B cell (primary cell): ENCODE results near the gene KCNJ13. TPM values are rescaled to one million over a fixed set of nuclear protein-coding genes. Genes with fewer than 3 reads are reported as not detected.

ENCODE experiments used
- ATAC-seq: fragments of 200-7000 bp; cut with Tn5 transposase; one replicate; pipeline ENCODE4 v1.10.0; 2021; ENCODE audit warnings: low read depth, mild to moderate bottlenecking, moderate number of reproducible peaks, moderate library complexity
- CTCF ChIA-PET: fragments of 350-600 bp; sonication (Branson Sonifier 250); formaldehyde crosslinking; loops from one replicate; lab custom pipeline; 2021; ENCODE audit warnings: antibody characterized with exemption, inconsistent platforms; lab: Charles Lee
- POLR2A ChIA-PET: fragments of 350-600 bp; sonication (Branson Sonifier 250); formaldehyde crosslinking; loops from one replicate; lab custom pipeline; 2021; ENCODE audit warnings: antibody characterized with exemption; lab: Charles Lee
- DNase-seq: peaks from one replicate; pipeline ENCODE4 v3.0.0; 2013
- H2AFZ ChIP-seq: 2 replicates; pipeline ENCODE4 v1.6.1; 2012; ENCODE audit warnings: mild to moderate bottlenecking, low read depth, low read length; ENCODE audit not compliant: insufficient read depth, poor library complexity, severe bottlenecking
- H3K27ac ChIP-seq, 2 donors: 1 replicate in 1 of 2; 2 replicates in 1 of 2; pipeline ENCODE4 v1.5.1; 2012 to 2013; ENCODE audit warnings: low read length in 2 of 2, mild to moderate bottlenecking in 2 of 2, moderate library complexity in 1 of 2
- H3K27me3 ChIP-seq, 4 experiments: fragments of 200-600 bp in 1 of 4; sonication (generic) in 1 of 4; replicated peaks in 1 of 4; 1 replicate in 2 of 4; 2 replicates in 2 of 4; pipeline versions ENCODE4 v1.6.1 to v1.7.0; 2013 to 2016; ENCODE audit warnings: low read length in 3 of 4, mild to moderate bottlenecking in 2 of 4, mixed read lengths in 1 of 4, moderate library complexity in 1 of 4; ENCODE audit not compliant: insufficient read depth in 4 of 4, control insufficient read depth in 3 of 4; ENCODE audit errors: control extremely low read depth in 1 of 4
- H3K36me3 ChIP-seq, 2 experiments: replicated peaks in 1 of 2; 1 replicate in 1 of 2; 2 replicates in 1 of 2; pipeline versions ENCODE4 v1.6.1 to v1.7.1; 2013; ENCODE audit warnings: low read length in 1 of 2; ENCODE audit not compliant: insufficient read depth in 2 of 2, control insufficient read depth in 1 of 2; ENCODE audit errors: control extremely low read depth in 1 of 2, extremely low read depth in 1 of 2
- H3K4me1 ChIP-seq, 2 donors: fragments of 200-600 bp in 1 of 2; sonication (generic) in 1 of 2; 1 replicate in 1 of 2; 2 replicates in 1 of 2; pipeline versions ENCODE4 v1.5.1 to v1.6.1; 2013 to 2017; ENCODE audit warnings: low read length in 2 of 2; ENCODE audit not compliant: control insufficient read depth in 2 of 2, insufficient read depth in 2 of 2
- H3K4me2 ChIP-seq: replicated peaks from 2 replicates; pipeline ENCODE3; 2012; ENCODE audit warnings: mild to moderate bottlenecking, low read depth, low read length; ENCODE audit not compliant: poor library complexity, severe bottlenecking
- H3K4me3 ChIP-seq, 5 experiments: fragments of 200-600 bp in 1 of 5; sonication (generic) in 1 of 5; 1 replicate in 3 of 5; 2 replicates in 2 of 5; pipeline versions ENCODE4 v1.5.1 to v1.7.0; 2011 to 2016; ENCODE audit warnings: low read length in 4 of 5, mild to moderate bottlenecking in 4 of 5, low read depth in 2 of 5, control low read depth in 1 of 5, moderate library complexity in 1 of 5; ENCODE audit not compliant: insufficient read depth in 1 of 5; ENCODE audit errors: control extremely low read depth in 1 of 5, extremely low read depth in 1 of 5
- H3K79me2 ChIP-seq: fragments of 200-600 bp; sonication (generic); one replicate; pipeline ENCODE4 v1.6.0; 2016; ENCODE audit warnings: low read length; ENCODE audit not compliant: control insufficient read depth, insufficient read depth
- H3K9ac ChIP-seq: fragments of 200-600 bp; sonication (generic); 2 replicates; pipeline ENCODE4 v1.6.1; 2017; ENCODE audit warnings: mild to moderate bottlenecking, low read length, moderate library complexity
- H3K9me3 ChIP-seq, 3 donors: one replicate each; pipeline versions ENCODE4 v1.6.1 to v1.7.1; 2013; ENCODE audit warnings: low read length in 2 of 3; ENCODE audit not compliant: control insufficient read depth in 2 of 3, insufficient read depth in 1 of 3; ENCODE audit errors: control extremely low read depth in 1 of 3
- H4K20me1 ChIP-seq: 2 replicates; pipeline ENCODE4 v1.6.0; 2012; ENCODE audit warnings: mild to moderate bottlenecking, low read length; ENCODE audit not compliant: insufficient read depth, control insufficient read depth, poor library complexity, severe bottlenecking
- H3K27ac Mint-ChIP-seq: one replicate; pipeline ENCODE4 v1.8.0; 2021; ENCODE audit warnings: mixed read lengths
- H3K27me3 Mint-ChIP-seq: one replicate; pipeline ENCODE4 v1.8.0; 2021; ENCODE audit warnings: mixed read lengths
- H3K4me1 Mint-ChIP-seq: one replicate; pipeline ENCODE4 v1.8.0; 2021; ENCODE audit warnings: mixed read lengths
- H3K4me3 Mint-ChIP-seq: one replicate; pipeline ENCODE4 v1.8.0; 2021; ENCODE audit warnings: mixed read lengths
- H3K9me3 Mint-ChIP-seq: one replicate; pipeline ENCODE4 v1.8.0; 2022; ENCODE audit warnings: mixed read lengths; ENCODE audit not compliant: insufficient read depth
- CTCF ChIP-seq: fragments of 200-600 bp; IDR thresholded peaks from one replicate; pipeline ENCODE4 v1.8.0; 2022; ENCODE audit warnings: antibody characterized with exemption, mild to moderate bottlenecking
- EZH2 ChIP-seq: IDR thresholded peaks from 2 replicates; pipeline ENCODE4 v1.6.1; 2012; ENCODE audit warnings: borderline replicate concordance, low read depth, mild to moderate bottlenecking, moderate library complexity, low read length; ENCODE audit not compliant: insufficient read depth, poor library complexity, severe bottlenecking
- WGBS: methylation state at CpG from one replicate; pipeline ENCODE4 v1.1.5; 2013; ENCODE audit warnings: missing lambda C conversion rate; ENCODE audit not compliant: insufficient coverage; 5-methylcytosine and 5-hydroxymethylcytosine counted together
- intact Hi-C: fragments of 100-400 bp; cut with micrococcal nuclease; formaldehyde crosslinking; loops from one replicate; pipeline ENCODE4 v1.10.0; 2022
- polyA plus RNA-seq: library from polyadenylated mRNA; depleted of rRNA; stranded (reverse); fragments of >200 nt; gene quantifications from 2 replicates; pipeline ENCODE4 v1.2.3, GENCODE V29; 2012
- total RNA-seq, 2 donors: library from RNA; stranded (reverse); fragments of 120-200 nt in 1 of 2; gene quantifications; 1 replicate in 1 of 2; 2 replicates in 1 of 2; pipeline versions ENCODE4 v1.2.3 to v1.2.4, GENCODE V29; 2013 to 2022

Gene KCNJ13
- total and polyA plus RNA-seq, 2 donors (not counting 1 experiment from before 2014, with no cell fraction given), result not detected

DNA sequence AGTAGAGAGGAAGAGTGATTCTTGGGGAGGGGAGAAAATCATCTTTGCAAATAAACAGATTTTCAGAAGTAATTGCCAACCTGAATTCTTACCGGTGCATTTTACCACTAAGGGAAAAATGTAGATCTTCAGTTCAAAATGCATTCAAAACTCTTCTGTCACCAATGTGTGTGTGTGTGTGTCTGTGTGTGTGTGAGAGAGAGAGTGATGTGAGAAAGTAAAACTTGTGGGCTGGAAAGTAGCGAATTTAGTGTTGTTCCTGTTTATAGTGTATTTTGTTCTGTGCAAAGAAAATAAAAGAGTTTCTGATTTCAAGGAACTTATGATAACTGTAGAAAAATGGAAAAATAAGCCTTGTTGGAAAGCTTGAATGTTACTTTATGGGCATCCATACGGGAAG lies 27.0 kb downstream of the KCNJ13 start:
- no peak overlapping the region for H2AFZ ChIP-seq
- Mint-ChIP-seq H3K27me3 (no peaks in the 10 kb centered on the region), H3K4me3 (no peak overlapping the region), H3K27ac (no peak overlapping the region), H3K9me3 (no peaks in the 10 kb centered on the region), H3K4me1 (no peaks in the 10 kb centered on the region)
- no peaks in the 10 kb centered on the region for H4K20me1 ChIP-seq
- intact Hi-C loops, result no loop called here
- H3K27me3 ChIP-seq, result no peaks in the 10 kb centered on the region
- ChIA-PET CTCF (no interaction called here), POLR2A (no interaction called here)
- no peak overlapping the region for H3K4me2 ChIP-seq
- H3K4me1 ChIP-seq, result no peaks in the 10 kb centered on the region
- WGBS, result 100% methylated on average over 1 of the region's 3 CpGs
- TF ChIP-seq CTCF (no peak), EZH2 (no peak)
- no peak overlapping the region for H3K27ac ChIP-seq
- ATAC-seq, result no peak
- H3K36me3 ChIP-seq, result peaks cover 5 to 42% of the 10 kb centered on the region in 2 experiments
- H3K9me3 ChIP-seq, result no peaks in the 10 kb centered on the region
- DNase-seq, result no peak
- no peak overlapping the region for H3K4me3 ChIP-seq
- H3K9ac ChIP-seq, result no peak overlapping the region
- no peaks in the 10 kb centered on the region for H3K79me2 ChIP-seq

- intact Hi-C loops, result no loop called here
- Histone ChIP-seq H2AFZ (no peak overlapping the region), H3K4me1 (no peaks in the 10 kb centered on the region), H3K4me3 (no peak overlapping the region), H3K9ac (no peak overlapping the region), H3K36me3 (peaks cover 5 to 36% of the 10 kb centered on the region in 2 experiments), H4K20me1 (no peaks in the 10 kb centered on the region), H3K4me2 (no peak overlapping the region), H3K79me2 (no peaks in the 10 kb centered on the region), H3K9me3 (no peaks in the 10 kb centered on the region), H3K27ac (no peak overlapping the region), H3K27me3 (no peaks in the 10 kb centered on the region)
- ChIA-PET CTCF (interaction anchor here (1.5 kb wide), 1 partner anchor 24 kb away, joined by 3 read pairs; no protein-coding TSS in a partner anchor), POLR2A (no interaction called here)
- DNase-seq, result no peak
- Mint-ChIP-seq H3K4me3 (no peak overlapping the region), H3K27me3 (no peaks in the 10 kb centered on the region), H3K9me3 (no peaks in the 10 kb centered on the region), H3K4me1 (no peaks in the 10 kb centered on the region), H3K27ac (no peak overlapping the region)
- ATAC-seq, result no peak
- TF ChIP-seq EZH2 (no peak), CTCF (no peak)
- WGBS, result 100% methylated on average over 1 of the region's 3 CpGs
These were observed 28.3 kb downstream of the KCNJ13 start for GRCh38 chr2:232748038-232748437.
